HG03571 (cell line): ENCODE results near the gene ODAD3.
"Not testable (repeated sequence)": the region's sequence is repeated elsewhere in the genome, so short reads cannot be mapped to it uniquely, and the experiment has no call there.

ENCODE experiments used
- ATAC-seq: cut with Tn5 transposase; IDR thresholded peaks from one replicate; pipeline ENCODE4 v1.9.1; 2021; ENCODE audit not compliant: unreplicated experiment

ODAD3 gene

GRCh38 chr19:11406703-11407236 lies 28.2 kb downstream of the ODAD3 start:
- not testable (repeated sequence) for ATAC-seq

- ATAC-seq: no peak
These were observed 28.9 kb downstream of the ODAD3 start for GRCh38 chr19:11405846-11406643.

- no peak for ATAC-seq
These were observed 30.2 kb downstream of the ODAD3 start for GRCh38 chr19:11404588-11405222.

- no peak for ATAC-seq
These were observed 32.9 kb downstream of the ODAD3 start for GRCh38 chr19:11401808-11402543.

- ATAC-seq: no peak
These were observed 34.1 kb downstream of the ODAD3 start for GRCh38 chr19:11400798-11401197.

- no peak for ATAC-seq
These were observed 35.3 kb downstream of the ODAD3 start for GRCh38 chr19:11399667-11400066.

- ATAC-seq: no peak
These were observed 37.8 kb downstream of the ODAD3 start for GRCh38 chr19:11397089-11397610.

- ATAC-seq: no peak
These were observed 43.8 kb downstream of the ODAD3 start for GRCh38 chr19:11390933-11391680.

- ATAC-seq: no peak
These were observed 44.6 kb downstream of the ODAD3 start for GRCh38 chr19:11390359-11390758.

GRCh38 chr19:11387162-11388034 lies 47.5 kb downstream of the ODAD3 start:
- ATAC-seq: no peak

- no peak for ATAC-seq
These were observed 50.2 kb downstream of the ODAD3 start for GRCh38 chr19:11384778-11385129.

- no peak for ATAC-seq
These were observed 51.2 kb downstream of the ODAD3 start for GRCh38 chr19:11383706-11384048.

GRCh38 chr19:11382898-11383705 lies 51.8 kb downstream of the ODAD3 start:
- ATAC-seq: no peak

GRCh38 chr19:11380653-11381537 lies 54.0 kb downstream of the ODAD3 start:
- ATAC-seq: peak; percentile 58

- no peak for ATAC-seq
These were observed 55.0 kb downstream of the ODAD3 start for GRCh38 chr19:11379857-11380350.

GRCh38 chr19:11379269-11379845 lies 55.6 kb downstream of the ODAD3 start:
- not testable (repeated sequence) for ATAC-seq
